ENCODE results near the gene TMCC3.
A peak's percentile ranks its signal among the peaks of the same experiment; 100 is the strongest.

Gene TMCC3

GRCh38 chr12:94670898-94671297, 20.5 kb upstream of the TMCC3 start:
- no peak for DNase-seq

GRCh38 chr12:94670075-94670474, 19.7 kb upstream of the TMCC3 start:
- peak; percentile 25 for DNase-seq

- no peak for DNase-seq
Observed at GRCh38 chr12:94667031-94667540, 16.7 kb upstream of the TMCC3 start.

- DNase-seq: no peak
Observed at GRCh38 chr12:94666158-94666557, 15.8 kb upstream of the TMCC3 start.

GRCh38 chr12:94663702-94664101, 13.3 kb upstream of the TMCC3 start:
- no peak for DNase-seq

GRCh38 chr12:94663071-94663470, 12.7 kb upstream of the TMCC3 start:
- no peak for DNase-seq

GRCh38 chr12:94660436-94660835, 10.1 kb upstream of the TMCC3 start:
- no peak for DNase-seq

GRCh38 chr12:94659346-94659930, 9.1 kb upstream of the TMCC3 start:
- DNase-seq: no peak

- no peak for DNase-seq
Observed at GRCh38 chr12:94658931-94659330, 8.6 kb upstream of the TMCC3 start.

GRCh38 chr12:94656556-94656955, 6.2 kb upstream of the TMCC3 start:
- no peak for DNase-seq

GRCh38 chr12:94649349-94650142, 811 bp downstream of the TMCC3 start:
- DNase-seq: no peak

GRCh38 chr12:94648578-94648977, 1.8 kb downstream of the TMCC3 start:
- no peak for DNase-seq

- no peak for DNase-seq
Observed at GRCh38 chr12:94644141-94644979, 6.0 kb downstream of the TMCC3 start.

- no peak for DNase-seq
Observed at GRCh38 chr12:94643606-94644005, 6.8 kb downstream of the TMCC3 start.

GRCh38 chr12:94641283-94641682, 9.1 kb downstream of the TMCC3 start:
- no peak for DNase-seq

- DNase-seq: no peak
Observed at GRCh38 chr12:94640134-94640928, 10.0 kb downstream of the TMCC3 start.

- no peak for DNase-seq
Observed at GRCh38 chr12:94638521-94638920, 11.8 kb downstream of the TMCC3 start.

- DNase-seq: no peak
Observed at GRCh38 chr12:94637390-94638113, 12.8 kb downstream of the TMCC3 start.

- DNase-seq: no peak
Observed at GRCh38 chr12:94636462-94637085, 13.8 kb downstream of the TMCC3 start.

- DNase-seq: no peak
Observed at GRCh38 chr12:94634717-94635116, 15.6 kb downstream of the TMCC3 start.

GRCh38 chr12:94633401-94633800, 17.0 kb downstream of the TMCC3 start:
- no peak for DNase-seq

GRCh38 chr12:94631058-94631457, 19.3 kb downstream of the TMCC3 start:
- no peak for DNase-seq
